Right lobe of liver (tissue), 4 donors: ENCODE data around the gene DNAJC13.

Experiments used
- POLR2A ChIP-seq: fragments of 450-650 bp; IDR thresholded peaks from one replicate; pipeline ENCODE4 v1.6.1; 2017; ENCODE audit warnings: antibody characterized with exemption, mild to moderate bottlenecking
- TF ChIP-seq, protein P1 (sequence below), 4 donors: fragments of 200-600 bp in 3 of 4; fragments of 450-650 bp in 1 of 4; IDR thresholded peaks; one replicate each; pipeline versions ENCODE4 v1.5.1 to v1.8.0; 2016 to 2022; ENCODE audit warnings: antibody characterized with exemption in 4 of 4, mild to moderate bottlenecking in 2 of 4
- donor health status: DM: no; HTN: no; CAD: no.
- donor health status: DM: no; HTN: no; CAD: no.
- donor health status: DM: no; HTN: yes; CAD: no.

DNA sequence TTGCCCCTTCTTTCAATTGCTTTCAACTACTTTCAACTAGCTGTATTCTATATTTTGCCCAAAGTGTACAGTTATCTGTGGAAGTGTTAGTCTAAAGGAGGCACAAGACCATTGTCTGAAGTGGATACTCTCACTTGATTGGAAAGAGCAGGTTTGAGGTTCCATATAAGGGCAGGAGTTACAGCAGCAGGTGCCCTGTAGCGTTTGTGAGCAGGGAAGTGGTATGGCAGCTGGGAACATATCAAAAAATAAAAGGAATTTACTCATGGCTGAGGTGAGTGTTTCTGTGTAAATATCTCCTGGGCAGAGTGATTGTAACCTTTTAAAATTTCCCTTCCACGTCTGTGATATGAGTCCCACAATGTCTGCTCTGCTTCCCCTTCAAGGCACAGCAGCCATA lies 38.5 kb upstream of the DNAJC13 start:
- TF ChIP-seq POLR2A, result no peak
- TF ChIP-seq, protein P1, sequence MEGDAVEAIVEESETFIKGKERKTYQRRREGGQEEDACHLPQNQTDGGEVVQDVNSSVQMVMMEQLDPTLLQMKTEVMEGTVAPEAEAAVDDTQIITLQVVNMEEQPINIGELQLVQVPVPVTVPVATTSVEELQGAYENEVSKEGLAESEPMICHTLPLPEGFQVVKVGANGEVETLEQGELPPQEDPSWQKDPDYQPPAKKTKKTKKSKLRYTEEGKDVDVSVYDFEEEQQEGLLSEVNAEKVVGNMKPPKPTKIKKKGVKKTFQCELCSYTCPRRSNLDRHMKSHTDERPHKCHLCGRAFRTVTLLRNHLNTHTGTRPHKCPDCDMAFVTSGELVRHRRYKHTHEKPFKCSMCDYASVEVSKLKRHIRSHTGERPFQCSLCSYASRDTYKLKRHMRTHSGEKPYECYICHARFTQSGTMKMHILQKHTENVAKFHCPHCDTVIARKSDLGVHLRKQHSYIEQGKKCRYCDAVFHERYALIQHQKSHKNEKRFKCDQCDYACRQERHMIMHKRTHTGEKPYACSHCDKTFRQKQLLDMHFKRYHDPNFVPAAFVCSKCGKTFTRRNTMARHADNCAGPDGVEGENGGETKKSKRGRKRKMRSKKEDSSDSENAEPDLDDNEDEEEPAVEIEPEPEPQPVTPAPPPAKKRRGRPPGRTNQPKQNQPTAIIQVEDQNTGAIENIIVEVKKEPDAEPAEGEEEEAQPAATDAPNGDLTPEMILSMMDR (IDR thresholded peaks at IDR 0.05), result no peak
